GM12878 (cell line): ENCODE measurements around the gene CRYGS. TPM values are rescaled to one million over a fixed set of nuclear protein-coding genes. Genes with fewer than 3 reads are reported as not detected.
A peak's percentile ranks its signal among the peaks of the same experiment; 100 is the strongest.

Experiments
- ATAC-seq: fragments of 200-7000 bp; cut with Tn5 transposase; 3 replicates; pipeline ENCODE4 v1.9.1; 2020; ENCODE audit warnings: mild to moderate bottlenecking, moderate library complexity
- BruUV-seq: library from RNA; stranded (reverse); fragments of 400-500 nt; replicated peaks from 2 replicates; lab custom pipeline; 2021; lab: Mats Ljungman, UMichigan
- CTCF ChIA-PET: fragments of 300-600 bp; sonication (Branson Sonifier 250); formaldehyde crosslinking; extraction: SDS; loops from one replicate; lab custom pipeline; 2021; ENCODE audit warnings: inconsistent platforms; lab: Yijun Ruan, JAX
- POLR2A ChIA-PET: fragments of 350-600 bp; formaldehyde crosslinking; extraction: SDS; loops from one replicate; lab custom pipeline; 2021; ENCODE audit warnings: inconsistent platforms; lab: Charles Lee
- RAD21 ChIA-PET: fragments of 300-600 bp; sonication (Branson Sonifier 250); formaldehyde crosslinking; loops from one replicate; lab custom pipeline; 2023; ENCODE audit warnings: antibody characterized with exemption; ENCODE audit not compliant: unreplicated experiment; lab: Charles Lee
- SMC1A ChIA-PET: fragments of 300-600 bp; sonication (Branson Sonifier 250); formaldehyde crosslinking; loops from one replicate; lab custom pipeline; 2023; ENCODE audit not compliant: unreplicated experiment, uncharacterized antibody; lab: Charles Lee
- DNase-seq: peaks from one replicate; pipeline ENCODE4 v3.0.0-alpha.2; 2011; ENCODE audit warnings: low read depth, low spot score
- FAIRE-seq: peaks from 3 replicates; lab custom pipeline; 2011; peaks lifted over from hg19 to GRCh38; lab: Jason Lieb, UNC
- H2AFZ ChIP-seq: 2 replicates; pipeline ENCODE4 v1.6.0; 2011; ENCODE audit warnings: low read depth, low read length, control low read depth; ENCODE audit not compliant: control insufficient read depth
- H3K27ac ChIP-seq: 2 replicates; pipeline ENCODE4 v1.5.1; 2011; ENCODE audit warnings: control low read depth; ENCODE audit not compliant: control insufficient read depth, insufficient read depth
- H3K27me3 ChIP-seq, 2 experiments: replicated peaks in 1 of 2; 2 replicates each; pipeline versions ENCODE4 v1.6.0 to v1.6.1; 2011; ENCODE audit warnings: low read length in 1 of 2; ENCODE audit not compliant: control insufficient read depth in 2 of 2, insufficient read depth in 2 of 2
- H3K36me3 ChIP-seq, 2 experiments: 2 replicates each; pipeline ENCODE4 v1.5.1; 2011; ENCODE audit warnings: low read length in 1 of 2; ENCODE audit not compliant: control insufficient read depth in 2 of 2, insufficient read depth in 2 of 2
- H3K4me1 ChIP-seq: 2 replicates; pipeline ENCODE4 v1.6.1; 2011; ENCODE audit warnings: mild to moderate bottlenecking, low read length, moderate library complexity, mixed read lengths; ENCODE audit not compliant: control insufficient read depth, insufficient read depth
- H3K4me2 ChIP-seq: 2 replicates; pipeline ENCODE4 v1.6.0; 2011; ENCODE audit warnings: control low read depth; ENCODE audit not compliant: control insufficient read depth, insufficient read depth
- H3K4me3 ChIP-seq: fragments of 200-600 bp; sonication (generic); 2 replicates; pipeline ENCODE4 v1.5.1; 2016
- H3K79me2 ChIP-seq: 2 replicates; pipeline ENCODE4 v1.6.0; 2011; ENCODE audit warnings: low read length; ENCODE audit not compliant: control insufficient read depth, insufficient read depth
- H3K9ac ChIP-seq: 2 replicates; pipeline ENCODE4 v1.8.0; 2011; ENCODE audit warnings: low read length, control low read depth, mixed read lengths; ENCODE audit not compliant: control insufficient read depth, insufficient read depth
- H3K9me3 ChIP-seq: replicated peaks from 3 replicates; pipeline ENCODE4 v1.5.1; 2011; ENCODE audit warnings: mild to moderate bottlenecking, low read length; ENCODE audit not compliant: control insufficient read depth, insufficient read depth
- H4K20me1 ChIP-seq: 2 replicates; pipeline ENCODE4 v1.6.0; 2011; ENCODE audit not compliant: control insufficient read depth, insufficient read depth
- CHD4 ChIP-seq: fragments of 200-600 bp; sonication (generic); IDR thresholded peaks from 2 replicates; pipeline ENCODE4 v1.6.1; 2016; ENCODE audit warnings: mild to moderate bottlenecking
- CREB1 ChIP-seq: IDR thresholded peaks from 2 replicates; pipeline ENCODE4 v1.6.1; 2012; ENCODE audit warnings: low read depth, mild to moderate bottlenecking, inconsistent platforms
- EED ChIP-seq: sonication (generic); IDR thresholded peaks from 2 replicates; pipeline ENCODE4 v1.6.1; 2016; ENCODE audit warnings: antibody characterized with exemption, low read depth
- KLF5 ChIP-seq: fragments of 450-650 bp; IDR thresholded peaks from 2 replicates; pipeline ENCODE4 v1.6.1; 2014; ENCODE audit warnings: mild to moderate bottlenecking; ENCODE audit not compliant: partially characterized antibody
- NKRF ChIP-seq: fragments of 450-650 bp; conservative IDR thresholded peaks from 2 replicates; pipeline ENCODE4 v1.6.1; 2017; ENCODE audit warnings: mild to moderate bottlenecking, moderate library complexity
- REST ChIP-seq: IDR thresholded peaks from 2 replicates; pipeline ENCODE4 v1.6.1; 2012; ENCODE audit warnings: mild to moderate bottlenecking, low read depth, low read length
- SIN3A ChIP-seq: IDR thresholded peaks from 2 replicates; pipeline ENCODE4 v1.6.1; 2012; ENCODE audit warnings: low read depth, low read length, improper control_type of control experiment
- SP1 ChIP-seq: IDR thresholded peaks from one replicate; pipeline ENCODE4 v1.6.1; 2011; ENCODE audit warnings: low read depth, low read length
- USF1 ChIP-seq: IDR thresholded peaks from 2 replicates; pipeline ENCODE4 v1.6.1; 2011; ENCODE audit warnings: borderline replicate concordance, low read depth, mild to moderate bottlenecking, moderate library complexity, mixed read lengths, low read length; ENCODE audit not compliant: insufficient read depth; ENCODE audit errors: extremely low read length
- ZNF592 ChIP-seq: fragments of 450-650 bp; IDR thresholded peaks from 2 replicates; pipeline ENCODE4 v1.6.1; 2017; ENCODE audit warnings: mild to moderate bottlenecking, moderate library complexity
- WGBS: methylation state at CpG from one replicate; pipeline ENCODE4 v1.1.6; 2016; ENCODE audit warnings: low lambda C conversion rate; ENCODE audit not compliant: insufficient replicate concordance, insufficient coverage; ENCODE audit errors: missing lambda C conversion rate; 5-methylcytosine and 5-hydroxymethylcytosine counted together
- in situ Hi-C: fragments of 300-500 bp; cut with MboI; formaldehyde crosslinking; loops from 9 replicates; pipeline ENCODE4 v1.14.3; 2018; ENCODE audit warnings: mixed read lengths
- intact Hi-C: fragments of 100-400 bp; cut with micrococcal nuclease; formaldehyde crosslinking; loops from one replicate; pipeline ENCODE4 v1.14.2; 2022; ENCODE audit not compliant: unreplicated experiment
- polyA plus RNA-seq, 11 experiments: library from polyadenylated mRNA; depleted of rRNA in 4 of 11; unstranded in 6 of 11; stranded (reverse) in 5 of 11; fragments of >200 nt; fragmentation: Nextera tagmentation in 4 of 11; fragmentation: Illumina TruSeq in 1 of 11; extraction: Ambion mirVana in 4 of 11; extraction: Trizol in 1 of 11; gene quantifications; 1 replicate in 1 of 11; 2 replicates in 10 of 11; pipeline versions ENCODE4 v1.2.1 to v1.2.3, GENCODE V29; 2011 to 2016; ENCODE audit warnings: inconsistent platforms in 2 of 11, missing spikeins in 2 of 11, low read depth in 1 of 11
- total RNA-seq, 4 experiments: library from RNA; depleted of rRNA in 3 of 4; stranded (reverse); fragments of >200 nt in 3 of 4; fragmentation: Illumina TruSeq in 1 of 4; extraction: Trizol in 1 of 4; gene quantifications; 2 replicates each; pipeline versions ENCODE4 v1.2.1 to v1.2.3, GENCODE V29; 2013 to 2021

The CRYGS gene
- total and polyA plus RNA-seq, 10 of the 15 experiments (the other 5 are each of a cell fraction or from before 2014, with no cell fraction given) = 1.1 to 6.0 (median 2.5) TPM

GRCh38 chr3:186540221-186540834 lies 3.9 kb downstream of the CRYGS start:
- H3K9me3 ChIP-seq = no peaks in the 10 kb centered on the region
- ChIA-PET CTCF (interaction anchor here (0.6 to 14.3 kb wide), 89 partner anchors 9 to 1016 kb away, joined by 3 to 847 read pairs (median 4); partner anchors contain the start of genes AHSG, DNAJB11 and TBCCD1), RAD21 (interaction anchor here (0.5 to 12.3 kb wide), 59 partner anchors 8 to 880 kb away, joined by 3 to 495 read pairs (median 5); partner anchors contain the start of genes DGKG, DNAJB11 and TBCCD1), SMC1A (interaction anchor here (0.6 to 14.2 kb wide), 75 partner anchors 8 to 1755 kb away, joined by 3 to 655 read pairs (median 5); partner anchors contain the start of genes AHSG, DNAJB11 and TBCCD1), POLR2A (interaction anchor here (1.1 to 3.6 kb wide), 9 partner anchors 27 to 284 kb away, joined by 3 to 20 read pairs (median 5); partner anchors contain the start of gene DNAJB11)
- peaks cover 50% of the 10 kb centered on the region for H3K4me1 ChIP-seq
- H3K4me3 ChIP-seq = no peak overlapping the region
- peak overlapping the region; percentile 30 for H3K27ac ChIP-seq
- H4K20me1 ChIP-seq = no peaks in the 10 kb centered on the region
- H3K9ac ChIP-seq = no peak overlapping the region
- ATAC-seq (peak; percentile 84), FAIRE-seq (peak; percentile 66), DNase-seq (peak; percentile 76)
- 13% methylated on average over 8 of the region's 8 CpGs for WGBS
- H3K79me2 ChIP-seq = no peaks in the 10 kb centered on the region
- intact Hi-C loops = loop anchor here (1.0 kb wide), 2 partner anchors 281 to 557 kb away; no protein-coding TSS in a partner anchor
- no peak overlapping the region for H3K4me2 ChIP-seq
- no peaks in the 10 kb centered on the region for H3K27me3 ChIP-seq
- H3K36me3 ChIP-seq = no peaks in the 10 kb centered on the region; a peak in 1 of 4 replicates
- in situ Hi-C loops = no loop called here
- no TSS peak for BruUV-seq
- no peak overlapping the region for H2AFZ ChIP-seq
- TF ChIP-seq NKRF (no peak), USF1 (no peak), CREB1 (no peak), SP1 (no peak), REST (no peak), KLF5 (no peak), EED (peak; percentile 32; the same call in 1 of the 2 replicates), SIN3A (no peak), CHD4 (no peak), ZNF592 (no peak)
